ENCODE results near the gene SVIL.
"Not testable (repeated sequence)": the region's sequence is repeated elsewhere in the genome, so short reads cannot be mapped to it uniquely, and the experiment has no call there.

The SVIL gene

DNA sequence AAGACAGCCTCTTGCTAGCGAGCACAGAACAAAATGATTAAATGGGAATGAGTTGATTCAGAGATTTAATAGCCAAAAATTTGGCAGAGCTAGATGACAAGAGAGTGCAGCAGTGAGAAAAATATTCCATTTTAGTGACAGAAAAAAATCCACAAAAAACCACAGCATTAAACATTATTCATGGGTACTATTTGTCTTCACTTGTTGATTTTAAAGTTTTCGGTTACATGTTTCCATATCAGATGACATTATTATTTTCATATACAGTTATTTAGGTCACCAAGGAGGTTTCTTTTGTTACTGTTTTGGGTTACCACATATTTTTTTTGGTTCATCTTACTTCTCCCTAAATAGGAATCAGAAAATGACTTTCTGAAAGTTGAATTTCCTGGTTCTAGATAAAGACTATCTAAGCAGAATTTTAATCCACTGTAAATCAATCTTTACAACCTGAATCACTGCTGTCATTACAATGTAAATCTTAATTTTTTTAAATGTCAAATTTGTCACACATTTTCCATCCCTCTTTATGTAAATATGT, 87.9 kb downstream of the SVIL start:
- DNase-seq (ENCODE audit: insufficient read length, low spot score) (no peak), FAIRE-seq (no peak)

DNA sequence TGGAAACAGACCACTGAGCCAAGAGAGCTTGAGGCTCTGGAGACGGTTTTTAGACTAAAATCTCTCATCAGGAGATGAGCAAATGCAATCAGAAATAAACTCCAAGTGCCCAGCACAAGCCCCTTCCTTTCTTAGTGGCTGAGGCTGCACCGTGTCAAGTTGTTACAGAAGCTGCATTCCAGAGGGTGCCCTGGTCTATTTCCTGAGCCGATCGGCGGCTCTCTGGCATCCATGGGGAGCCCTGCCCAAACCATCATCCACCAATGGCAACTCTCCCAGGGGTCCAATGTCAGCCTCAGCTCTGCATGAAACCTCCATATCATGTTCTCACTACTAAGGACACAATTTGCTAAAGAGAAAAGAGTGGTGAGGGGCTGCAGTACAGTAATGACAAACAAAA, 89.6 kb downstream of the SVIL start:
- DNase-seq (ENCODE audit: insufficient read length, low spot score), result no peak
- FAIRE-seq, result no peak

DNA sequence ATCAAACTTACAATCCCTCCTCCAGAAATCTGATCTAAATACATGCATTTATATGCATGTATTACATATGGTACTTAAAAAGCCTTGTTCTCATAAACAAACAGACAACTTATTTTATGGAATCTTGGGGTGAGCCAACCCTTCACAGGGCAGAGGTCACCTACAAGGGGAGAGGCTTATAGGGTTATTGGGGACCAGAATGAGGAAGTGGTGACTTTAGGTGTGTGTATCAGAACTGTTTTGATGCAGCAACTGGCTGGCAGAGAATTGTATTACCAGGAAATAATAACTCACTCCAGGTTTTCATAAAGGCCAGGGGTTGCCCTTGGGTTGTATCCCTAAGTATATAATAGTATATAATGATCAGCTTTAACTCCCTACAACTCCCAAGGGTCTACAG, 91.1 kb downstream of the SVIL start:
- DNase-seq (ENCODE audit: insufficient read length, low spot score), result no peak
- no peak for FAIRE-seq

DNA sequence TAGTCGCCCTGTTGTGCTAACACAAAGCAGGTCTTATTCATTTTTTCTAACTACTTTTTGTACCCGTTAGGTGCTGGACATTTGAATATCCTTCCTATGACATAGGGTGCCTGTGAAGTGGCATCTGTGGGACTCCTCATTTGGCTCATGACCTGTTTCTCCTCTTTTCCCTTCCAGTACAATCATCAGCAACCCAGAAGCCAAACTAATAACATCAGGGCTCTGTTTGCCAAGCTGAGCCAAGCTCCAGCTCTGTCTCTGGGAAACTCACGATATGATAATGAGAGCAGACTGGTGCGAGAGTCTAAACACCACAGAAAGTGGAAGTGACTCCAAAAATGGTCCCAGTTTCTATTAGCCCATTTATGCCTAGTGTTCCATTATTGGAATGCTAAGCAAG, 92.0 kb downstream of the SVIL start:
- FAIRE-seq (no peak), DNase-seq (ENCODE audit: insufficient read length, low spot score) (no peak)

DNA sequence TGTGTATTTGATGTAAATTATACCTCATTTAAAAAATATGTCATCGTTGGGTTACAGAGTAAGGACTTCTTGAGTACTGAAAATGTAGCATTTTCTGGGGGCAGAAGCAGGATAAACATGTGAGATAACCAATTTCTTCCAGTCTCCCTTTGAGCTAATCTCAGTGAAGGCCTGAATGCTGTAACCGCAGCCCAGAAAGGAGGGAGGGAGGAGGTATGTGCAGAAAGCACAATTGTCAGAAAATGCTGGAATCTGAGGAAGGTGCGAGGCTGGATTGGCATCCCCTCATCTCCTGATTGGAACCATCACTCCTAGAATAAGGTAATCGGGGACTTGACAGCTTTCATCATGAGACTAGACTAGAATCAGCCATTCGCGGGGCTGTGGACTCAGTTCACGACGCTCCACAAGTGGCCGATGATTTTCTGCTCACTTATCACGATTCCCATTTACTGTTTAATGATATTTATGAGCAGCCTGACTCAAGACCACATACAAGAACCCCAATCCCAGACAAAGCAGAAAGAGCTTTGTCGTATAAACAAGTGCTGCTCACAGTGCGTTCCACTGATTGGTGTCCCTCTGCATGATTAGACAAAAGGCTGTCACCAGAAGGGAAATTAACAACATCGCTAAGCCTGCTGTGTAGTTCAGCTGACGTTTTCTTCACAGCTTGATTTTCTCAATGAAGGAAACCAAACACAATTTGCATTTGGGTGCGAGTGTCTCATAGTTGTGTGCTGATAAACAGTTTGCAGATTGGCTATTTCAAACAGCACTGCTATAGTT, 93.2 kb downstream of the SVIL start:
- no peak for FAIRE-seq
- no peak for DNase-seq (ENCODE audit: insufficient read length, low spot score)

DNA sequence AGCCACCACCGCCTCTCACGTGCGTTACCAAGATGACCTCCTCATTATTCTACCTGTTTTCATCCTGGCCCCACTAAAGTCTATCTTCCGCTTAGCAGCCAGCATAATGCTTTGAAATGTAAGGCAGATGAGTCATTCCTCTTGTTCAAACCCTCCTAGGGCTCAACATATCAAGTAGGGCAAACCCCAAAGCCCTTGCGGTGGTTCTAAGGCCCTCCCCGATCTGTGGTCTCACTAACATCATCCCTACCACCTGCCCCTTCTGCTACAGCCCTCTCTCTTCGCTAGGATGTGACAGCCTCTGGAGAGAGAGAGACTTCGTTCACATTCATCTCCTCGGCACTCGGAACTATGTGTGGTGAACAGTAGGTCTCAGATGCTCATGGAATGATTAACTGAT, 94.8 kb downstream of the SVIL start:
- DNase-seq (ENCODE audit: insufficient read length, low spot score) (no peak), FAIRE-seq (peak; percentile 28)

DNA sequence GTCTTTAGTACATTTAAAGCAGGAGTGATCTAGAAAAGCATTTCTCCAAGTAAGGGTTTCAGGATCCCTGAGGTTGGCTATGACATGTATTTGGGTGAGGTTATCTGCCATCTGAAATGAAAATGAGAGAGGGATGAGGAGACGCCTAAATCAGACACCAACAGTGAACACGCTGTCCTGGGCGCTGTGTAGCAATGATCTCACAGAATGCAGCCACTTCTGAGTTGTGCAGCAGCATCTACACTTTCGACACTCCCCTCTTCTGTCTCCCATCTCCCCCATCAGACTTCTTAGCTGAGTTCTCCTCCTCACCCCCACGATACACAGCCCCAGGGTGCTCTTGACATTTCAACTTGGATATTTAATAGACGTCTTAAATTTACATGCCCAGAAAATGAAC, 95.4 kb downstream of the SVIL start:
- FAIRE-seq, result no peak
- DNase-seq (ENCODE audit: insufficient read length, low spot score), result no peak

DNA sequence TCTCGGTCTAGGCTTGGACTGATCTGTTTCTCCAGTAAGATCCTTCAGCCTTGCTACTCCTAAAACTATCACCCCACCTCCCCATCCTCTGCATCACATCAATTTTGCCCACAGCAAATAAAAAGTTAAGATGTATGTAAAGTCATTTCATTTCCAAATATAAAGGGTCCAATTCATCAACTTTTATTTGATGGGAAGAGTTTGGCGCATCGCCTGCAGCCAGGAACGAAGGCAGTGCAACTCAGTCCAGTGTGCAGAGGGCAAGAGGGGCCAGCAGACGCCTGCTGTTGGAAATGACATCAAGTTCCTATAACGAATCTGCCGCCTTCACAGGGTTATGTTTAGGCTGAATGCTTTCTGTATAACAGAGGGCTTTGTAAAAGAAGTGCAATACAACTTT, 97.0 kb downstream of the SVIL start:
- FAIRE-seq, result no peak

DNA sequence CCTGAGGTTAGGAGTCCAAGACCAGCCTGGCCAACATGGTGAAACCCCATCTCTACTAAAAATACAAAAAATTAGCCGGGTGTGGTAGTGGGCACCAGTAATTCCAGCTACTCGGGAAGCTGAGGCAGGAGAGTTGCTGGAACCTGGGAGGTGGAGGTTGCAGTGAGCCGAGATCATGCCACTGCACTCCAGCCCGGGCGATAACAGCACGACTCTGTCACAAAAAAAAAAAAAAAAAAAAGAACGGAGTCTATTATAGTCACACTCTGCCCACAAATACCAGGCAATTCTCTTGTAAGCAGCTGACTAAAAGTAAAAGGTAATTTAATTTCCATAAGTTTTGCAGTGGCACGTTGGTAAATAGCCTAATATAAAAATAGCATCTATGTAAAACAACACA, 98.1 kb downstream of the SVIL start:
- FAIRE-seq; DNase-seq (ENCODE audit: insufficient read length, low spot score): not testable (repeated sequence)

More for the DNA sequence above, 97.0 kb downstream of the SVIL start:
- no peak for DNase-seq (ENCODE audit: insufficient read length, low spot score)

DNA sequence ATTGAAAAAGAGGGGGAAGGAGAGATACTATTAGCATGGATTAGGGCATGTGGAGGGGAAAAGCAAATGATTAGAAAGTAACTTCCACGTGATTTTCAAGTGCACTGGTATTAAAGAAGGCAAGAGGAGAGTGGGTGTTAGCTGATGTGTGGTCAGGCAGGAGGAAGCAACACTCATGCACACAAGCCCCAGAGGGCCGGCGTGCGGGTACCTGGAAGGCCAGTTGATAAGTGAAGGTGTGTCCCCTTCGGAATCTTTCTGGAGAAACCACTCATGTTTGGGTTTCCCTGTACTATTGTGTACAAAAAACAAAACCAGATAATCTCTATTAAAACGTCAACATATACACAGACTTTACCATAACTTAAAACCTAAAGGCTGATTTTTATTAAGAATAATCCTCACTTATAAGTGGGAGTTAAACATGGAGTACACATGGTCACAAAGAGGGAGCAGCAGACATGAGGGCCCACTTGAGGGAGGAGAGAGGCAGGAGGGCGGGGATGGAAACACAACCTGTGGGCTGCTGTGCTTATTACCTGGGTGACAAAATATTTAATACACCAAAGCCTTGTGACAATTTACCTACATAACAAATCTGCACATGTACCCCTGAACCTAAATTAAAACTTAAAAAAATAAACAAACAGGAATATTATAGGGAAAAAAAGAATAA, 98.9 kb downstream of the SVIL start:
- DNase-seq (ENCODE audit: insufficient read length, low spot score) (no peak), FAIRE-seq (no peak)

DNA sequence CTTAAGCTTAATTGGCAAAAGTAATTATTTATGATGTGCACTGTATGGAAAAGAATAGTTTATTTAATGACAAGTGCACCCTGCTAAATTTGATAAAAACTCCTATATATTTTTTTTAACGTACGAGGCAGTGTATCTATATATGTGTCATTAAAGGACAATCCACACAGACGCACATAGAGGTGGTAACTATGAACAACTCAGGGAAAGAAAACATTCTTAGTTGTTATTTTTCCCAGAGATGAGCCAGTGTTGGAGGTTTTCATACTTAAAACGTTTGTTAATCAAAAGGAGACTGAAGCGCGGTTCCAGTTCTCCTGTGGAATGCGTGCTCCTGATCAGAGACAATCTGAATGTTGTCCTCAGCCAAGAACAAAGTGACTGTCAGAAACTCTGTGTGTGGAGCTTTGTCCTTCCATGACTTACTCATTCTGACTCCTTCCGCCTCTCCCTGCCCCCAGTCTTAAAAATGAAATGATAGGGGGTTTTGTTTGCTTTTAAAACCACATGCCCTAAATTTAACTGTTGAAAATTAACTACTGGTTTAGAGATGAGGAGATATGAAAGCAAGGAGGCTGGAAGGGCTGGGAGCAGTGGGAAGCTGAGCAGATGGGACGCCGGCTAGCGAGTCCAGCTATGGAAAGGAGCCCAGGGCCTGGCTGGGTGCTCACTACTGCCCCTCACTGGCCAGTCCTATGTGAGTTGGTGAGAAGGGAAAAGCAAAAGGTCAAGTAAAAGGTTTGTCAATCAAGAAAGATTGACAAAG, 99.6 kb downstream of the SVIL start:
- FAIRE-seq (no peak), DNase-seq (ENCODE audit: insufficient read length, low spot score) (peak; percentile 79)

DNA sequence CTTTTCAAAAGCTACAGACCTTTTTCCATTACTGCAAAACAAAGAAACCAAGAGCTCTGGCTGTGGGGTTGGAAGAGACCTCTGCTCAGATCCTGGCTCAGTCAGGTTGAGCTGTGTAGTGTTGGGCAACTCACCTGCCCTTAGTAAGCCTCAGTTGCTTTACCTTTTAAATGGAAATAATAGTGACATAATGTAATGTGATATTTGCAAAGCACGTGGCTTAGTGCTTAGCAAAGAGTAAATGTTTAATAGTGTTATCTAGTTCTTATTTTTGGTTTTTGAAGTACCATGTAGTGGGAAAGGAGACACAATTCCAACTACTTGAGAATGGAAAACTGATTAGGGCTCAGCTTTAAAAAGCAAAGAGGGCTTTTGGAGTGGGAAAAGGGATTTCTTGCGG, 100.2 kb downstream of the SVIL start:
- DNase-seq (ENCODE audit: insufficient read length, low spot score), result no peak

DNA sequence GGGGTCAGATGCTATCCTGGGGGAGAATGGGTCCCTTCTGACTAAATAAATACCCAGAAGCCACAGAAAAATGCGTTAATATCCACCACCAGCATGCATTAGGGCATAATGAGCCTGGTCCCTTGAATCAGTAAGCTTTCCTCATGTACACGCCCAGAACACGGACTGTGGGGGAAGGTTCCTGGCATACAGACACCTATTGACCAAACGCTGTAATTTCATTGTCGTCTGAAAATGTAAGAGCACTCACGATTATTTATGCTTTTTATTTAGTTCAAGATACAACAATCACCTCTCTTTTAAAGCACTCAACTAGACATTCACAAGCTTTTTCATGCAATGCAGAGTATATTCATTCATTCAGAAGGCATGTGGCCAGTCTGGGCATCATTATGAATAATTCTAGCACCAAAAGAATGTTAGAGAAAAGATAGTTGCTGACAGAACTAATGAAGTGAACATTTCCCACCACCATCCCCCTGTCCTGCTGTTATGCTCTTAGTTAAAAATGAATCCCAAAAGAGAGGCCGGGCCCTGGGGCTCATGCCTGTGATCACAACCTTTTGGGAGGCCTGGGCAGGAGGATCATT, 101.0 kb downstream of the SVIL start:
- no peak for DNase-seq (ENCODE audit: insufficient read length, low spot score)
- FAIRE-seq, result no peak

More for the DNA sequence above, 100.2 kb downstream of the SVIL start:
- no peak for FAIRE-seq

DNA sequence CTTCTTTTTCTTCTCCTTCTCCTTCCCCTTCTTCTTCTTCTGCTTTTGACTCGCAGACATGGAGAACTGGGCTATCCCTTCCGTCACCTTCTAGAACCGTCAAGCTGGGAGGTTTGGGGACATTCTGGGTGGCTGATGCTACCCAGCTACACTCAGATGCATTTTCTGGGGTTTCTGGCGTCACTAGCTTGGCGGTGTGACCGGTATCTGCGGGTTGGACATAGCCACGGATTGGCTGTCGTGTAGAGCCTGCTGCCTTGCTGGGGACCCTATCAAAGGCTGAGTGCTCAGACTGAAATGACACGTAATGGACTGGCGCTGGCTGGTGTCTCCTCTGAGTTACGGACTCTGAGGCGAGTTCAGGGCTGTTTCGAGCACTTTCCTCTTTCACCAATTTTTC, 101.7 kb downstream of the SVIL start:
- no peak for DNase-seq (ENCODE audit: insufficient read length, low spot score)
- no peak for FAIRE-seq

DNA sequence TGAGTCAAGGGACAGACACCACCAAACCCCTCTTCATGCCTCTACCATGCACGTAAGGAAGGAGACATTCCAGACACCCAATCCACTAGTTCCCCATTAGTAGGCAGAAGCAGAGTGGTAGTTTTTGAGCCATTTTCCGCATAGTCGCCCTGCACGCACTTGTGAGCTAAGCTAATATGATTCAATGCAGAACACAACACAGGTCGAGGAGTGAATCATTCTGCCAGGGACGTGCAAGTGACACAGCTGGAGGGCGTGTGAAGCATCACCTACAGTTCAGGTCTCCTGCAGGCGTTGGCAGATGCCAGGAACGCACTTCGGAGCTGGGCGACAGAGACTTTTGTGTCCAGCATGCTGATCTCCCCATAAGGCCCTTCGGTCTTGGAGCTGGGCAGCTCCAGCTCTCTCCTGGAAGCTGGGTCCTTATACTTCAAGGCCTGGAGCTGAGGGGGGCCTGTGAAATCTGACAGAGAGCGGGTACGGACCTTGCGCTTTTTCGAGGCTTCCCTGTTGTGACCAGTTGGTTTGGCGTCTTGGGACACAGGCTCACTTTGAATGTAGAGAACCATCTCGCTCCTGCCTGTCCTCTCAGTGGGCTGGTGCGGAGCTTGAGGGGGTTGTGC, 102.4 kb downstream of the SVIL start:
- FAIRE-seq (peak; percentile 65), DNase-seq (ENCODE audit: insufficient read length, low spot score) (no peak)

DNA sequence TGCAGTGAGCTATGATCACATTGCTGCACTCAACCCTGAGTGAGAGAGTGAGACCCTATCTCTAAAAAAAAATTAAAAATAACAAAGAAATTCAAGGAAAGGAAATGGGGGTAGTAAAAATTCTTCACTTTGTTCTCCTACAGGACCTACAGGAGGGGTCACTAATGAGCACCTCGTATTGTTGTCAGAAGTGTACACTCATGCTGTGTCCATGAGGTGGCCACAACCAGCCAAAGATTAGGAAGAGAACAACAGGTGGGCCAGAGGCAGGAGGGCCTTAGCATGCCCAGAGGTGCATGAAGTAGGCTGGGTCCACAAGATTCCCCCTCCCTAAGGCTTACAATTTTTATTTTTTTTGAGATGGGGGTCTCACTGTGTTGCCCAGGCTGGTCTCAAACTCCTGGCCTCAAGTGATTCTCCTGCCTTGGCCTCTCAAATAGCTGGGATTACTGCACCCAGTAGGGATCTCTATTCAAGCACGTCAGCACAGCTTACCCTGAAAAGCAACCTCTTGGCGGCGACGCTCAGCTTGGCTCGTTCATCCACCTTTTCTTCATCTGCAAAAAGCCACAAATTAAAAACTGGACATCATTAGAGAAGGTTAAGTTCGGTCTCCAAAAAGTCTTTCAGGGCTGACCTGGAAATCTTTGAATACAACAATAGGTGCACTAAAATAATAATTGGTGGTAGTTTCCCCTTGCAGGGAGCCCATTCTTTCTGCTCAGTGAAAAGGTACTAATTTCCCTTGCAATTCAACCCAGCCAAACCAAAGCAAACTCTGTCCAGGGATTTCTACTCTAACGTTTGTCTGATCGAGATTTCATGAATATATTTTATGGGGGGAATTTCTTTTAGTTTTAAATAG, 104.4 kb downstream of the SVIL start:
- DNase-seq (ENCODE audit: insufficient read length, low spot score), result no peak
- no peak for FAIRE-seq

DNA sequence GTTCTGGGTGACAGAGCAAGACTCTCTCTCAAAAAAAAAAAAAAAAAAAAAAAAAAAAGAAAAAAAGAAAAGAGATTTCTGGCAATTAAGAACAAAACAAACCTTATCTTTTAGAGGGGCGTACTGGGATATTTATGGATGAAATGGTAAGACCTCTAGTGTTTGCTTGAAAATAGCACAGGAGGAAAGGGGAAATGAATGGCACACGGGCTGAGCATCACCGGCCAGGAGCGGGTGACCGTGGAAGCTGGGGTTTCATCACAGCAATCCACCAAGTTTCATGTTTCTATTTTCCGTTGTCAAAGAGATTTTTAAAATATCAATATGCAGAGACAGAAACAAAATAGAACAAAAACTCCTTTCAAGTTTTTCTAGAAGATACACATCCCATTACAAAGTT, 105.6 kb downstream of the SVIL start:
- FAIRE-seq, result no peak
- DNase-seq (ENCODE audit: insufficient read length, low spot score), result peak; percentile 26

DNA sequence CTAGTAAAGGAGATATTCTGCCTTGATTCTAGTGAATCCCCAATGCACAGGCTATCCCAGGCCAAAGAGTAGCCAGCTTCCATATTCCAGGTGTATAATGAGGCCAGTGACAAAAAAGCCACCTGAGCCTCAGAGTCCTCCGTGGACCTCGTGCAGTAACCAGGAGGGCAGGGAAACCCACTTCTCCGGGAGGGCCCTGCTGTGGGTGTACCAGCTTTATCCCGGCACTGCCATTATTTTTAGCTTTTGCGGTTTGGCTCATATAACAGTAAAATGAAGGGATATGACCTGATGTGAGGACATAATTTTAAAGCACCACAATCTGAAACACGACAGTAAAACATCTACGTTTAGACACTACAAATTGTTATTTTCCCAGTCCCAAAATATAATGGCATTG, 109.0 kb downstream of the SVIL start:
- FAIRE-seq (no peak), DNase-seq (ENCODE audit: insufficient read length, low spot score) (no peak)

DNA sequence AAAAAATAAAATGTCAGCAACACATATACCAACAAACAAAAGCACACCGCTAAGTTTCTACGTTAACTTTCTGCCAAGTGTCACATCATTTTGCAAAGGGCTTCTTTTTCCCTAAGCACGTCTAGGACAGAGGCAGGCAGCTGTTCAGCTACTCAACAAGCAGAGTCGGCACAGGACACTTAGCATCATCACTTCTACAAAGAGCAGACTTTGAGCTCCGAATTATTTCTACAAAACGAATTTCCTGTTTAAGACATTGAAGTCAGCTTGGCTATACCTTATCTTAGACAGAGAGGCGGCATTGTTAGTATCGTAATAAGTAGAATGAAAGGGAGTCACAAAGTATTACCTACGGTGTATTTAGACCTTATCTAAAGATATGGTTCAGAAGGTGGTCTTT, 110.1 kb downstream of the SVIL start:
- no peak for DNase-seq (ENCODE audit: insufficient read length, low spot score)
- FAIRE-seq, result no peak

DNA sequence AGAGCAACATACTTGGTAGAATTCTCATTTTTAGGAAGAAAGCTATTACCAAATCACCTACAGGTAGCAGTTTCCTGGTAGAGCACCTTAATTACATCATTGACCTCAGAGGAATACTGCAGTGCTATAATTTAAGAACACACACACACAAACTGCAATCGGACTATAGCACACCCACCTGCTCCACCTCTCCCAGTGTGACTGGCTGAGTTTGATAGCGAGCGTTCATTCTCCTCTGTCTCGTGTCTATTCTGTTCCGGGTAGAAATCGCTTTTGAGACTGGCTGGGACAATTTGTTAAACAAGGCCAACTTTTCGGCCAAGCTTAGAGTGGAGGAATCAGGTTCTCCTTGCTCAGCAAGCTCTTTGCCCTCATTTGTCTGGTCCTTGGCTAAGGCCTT, 110.5 kb downstream of the SVIL start:
- DNase-seq (ENCODE audit: insufficient read length, low spot score) (no peak), FAIRE-seq (no peak)
